Muscle layer of colon (tissue), 2 donors: ENCODE measurements around the gene ECT2.
"Not testable (repeated sequence)": the region's sequence is repeated elsewhere in the genome, so short reads cannot be mapped to it uniquely, and the experiment has no call there.

Experiments used
- H3K27ac ChIP-seq: one replicate; pipeline ENCODE4 v1.7.0; 2013; ENCODE audit warnings: low read depth, mild to moderate bottlenecking, low read length, moderate library complexity
- H3K27me3 ChIP-seq, 2 donors: one replicate each; pipeline ENCODE4 v1.7.0; 2013; ENCODE audit warnings: low read length in 2 of 2, mild to moderate bottlenecking in 2 of 2; ENCODE audit not compliant: insufficient read depth in 2 of 2, control insufficient read depth in 1 of 2
- H3K36me3 ChIP-seq: one replicate; pipeline ENCODE4 v1.7.0; 2013; ENCODE audit warnings: mild to moderate bottlenecking, low read length; ENCODE audit not compliant: insufficient read depth
- H3K4me1 ChIP-seq: one replicate; pipeline ENCODE4 v1.7.0; 2013; ENCODE audit warnings: mild to moderate bottlenecking, low read length; ENCODE audit not compliant: insufficient read depth
- H3K4me3 ChIP-seq, 2 donors: one replicate each; pipeline ENCODE4 v1.7.0; 2013; ENCODE audit warnings: low read length in 2 of 2, low read depth in 1 of 2, mild to moderate bottlenecking in 1 of 2, moderate library complexity in 1 of 2
- H3K9ac ChIP-seq: one replicate; pipeline ENCODE4 v1.7.0; 2013; ENCODE audit warnings: low read length
- H3K9me3 ChIP-seq: one replicate; pipeline ENCODE4 v1.7.0; 2013; ENCODE audit warnings: mild to moderate bottlenecking, low read length
- donor health status: abdominal sarcoma.
- donor health status: Adenocarcinoma of cecum.

The ECT2 gene

DNA sequence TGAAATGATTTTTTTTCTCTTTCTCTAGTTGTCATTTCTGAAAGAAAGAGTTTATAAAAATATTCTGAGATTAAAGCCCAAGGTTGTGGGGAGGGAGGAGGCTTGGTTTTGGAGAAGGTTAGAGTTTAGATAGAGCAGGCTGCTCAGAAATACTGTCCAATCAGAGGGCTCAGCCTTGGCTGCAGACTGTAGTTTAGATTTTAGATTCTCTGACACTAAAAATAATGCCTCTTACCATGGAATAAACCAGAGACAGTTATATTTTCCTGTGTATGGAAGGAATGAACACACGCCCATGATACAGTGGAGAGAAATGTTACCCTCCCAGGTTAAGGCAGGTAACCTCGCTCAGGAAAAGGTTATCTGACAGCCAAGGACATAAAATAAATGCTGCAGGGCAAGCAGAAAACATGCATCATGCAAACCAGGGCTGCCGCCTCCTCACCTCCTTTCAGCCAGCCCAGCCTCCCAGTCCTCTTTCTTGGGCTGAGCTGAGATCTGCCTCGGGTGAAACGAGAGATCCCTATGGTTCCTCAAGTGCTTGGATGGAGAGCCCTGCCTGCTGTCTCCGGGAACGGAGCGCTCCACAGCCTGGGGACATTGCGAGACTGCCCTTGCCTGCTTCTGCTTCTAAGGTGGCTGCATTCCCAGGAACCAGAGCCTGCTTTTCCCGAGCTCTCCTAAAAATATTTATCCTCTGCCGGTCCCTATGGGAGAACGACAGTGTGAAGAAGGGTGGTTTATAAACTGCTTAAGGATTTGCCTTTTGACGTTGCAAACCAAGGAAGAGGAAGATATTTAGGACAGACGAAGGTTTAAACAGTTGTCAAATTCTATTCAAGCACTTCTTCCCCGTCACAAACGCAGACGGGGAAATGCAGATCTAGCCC lies 40.5 kb upstream of the ECT2 start:
- Histone ChIP-seq H3K27ac (peak overlapping the region; percentile 70), H3K4me3 (peak overlapping the region; percentile 40 to 89), H3K9me3 (no peaks in the 10 kb centered on the region), H3K9ac (peak overlapping the region; percentile 45), H3K36me3 (no peaks in the 10 kb centered on the region), H3K4me1 (peaks cover 9% of the 10 kb centered on the region), H3K27me3 (no peaks in the 10 kb centered on the region)

- Histone ChIP-seq H3K27ac (peak within 1 kb of the TSS; percentile 70), H3K36me3 (no peaks in the 10 kb centered on the region), H3K27me3 (no peaks in the 10 kb centered on the region), H3K9me3 (no peaks in the 10 kb centered on the region), H3K4me1 (peaks cover 9% of the 10 kb centered on the region), H3K4me3 (peak within 1 kb of the TSS; percentile 40 to 89), H3K9ac (peak within 1 kb of the TSS; percentile 45)
Observed at GRCh38 chr3:172710664-172711453, 39.7 kb upstream of the ECT2 start, which contains the start of gene NCEH1. Gene NCEH1, minus strand, starts transcription at chr3:172711067. Its CDS starts 83 bp downstream, at chr3:172710984.

- no peaks in the 10 kb centered on the region for H3K36me3 ChIP-seq
- H3K27ac ChIP-seq = peak overlapping the region; percentile 70
- peak overlapping the region; percentile 40 to 89 for H3K4me3 ChIP-seq
- peaks cover 9% of the 10 kb centered on the region for H3K4me1 ChIP-seq
- H3K9me3 ChIP-seq = no peaks in the 10 kb centered on the region
- H3K27me3 ChIP-seq = no peaks in the 10 kb centered on the region
- no peak overlapping the region for H3K9ac ChIP-seq
Observed at GRCh38 chr3:172711454-172711795, 39.1 kb upstream of the ECT2 start.

DNA sequence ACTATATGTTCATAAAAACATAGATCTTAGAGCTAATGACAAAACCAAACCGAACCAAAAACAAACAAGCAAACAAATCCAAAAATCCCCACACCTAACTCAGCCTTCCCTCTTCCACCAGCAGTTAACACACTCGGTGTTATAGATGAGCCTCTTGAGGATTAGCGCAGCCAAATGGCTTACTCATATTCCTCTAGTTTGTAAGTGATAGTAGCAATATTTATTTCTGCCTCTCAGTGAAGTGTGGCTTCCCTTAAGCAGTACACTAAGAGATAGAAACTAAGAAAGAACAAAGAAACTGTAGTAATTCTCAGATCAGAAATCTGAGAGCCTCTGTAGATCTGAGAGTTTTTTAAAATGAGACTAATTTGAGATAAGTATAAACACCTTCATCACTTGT lies 37.2 kb upstream of the ECT2 start:
- H3K27me3 ChIP-seq = no peaks in the 10 kb centered on the region
- H3K4me1 ChIP-seq = peaks cover 9% of the 10 kb centered on the region
- no peak overlapping the region for H3K4me3 ChIP-seq
- H3K36me3 ChIP-seq = no peaks in the 10 kb centered on the region
- no peaks in the 10 kb centered on the region for H3K9me3 ChIP-seq
- H3K9ac ChIP-seq = no peak overlapping the region
- no peak overlapping the region for H3K27ac ChIP-seq

DNA sequence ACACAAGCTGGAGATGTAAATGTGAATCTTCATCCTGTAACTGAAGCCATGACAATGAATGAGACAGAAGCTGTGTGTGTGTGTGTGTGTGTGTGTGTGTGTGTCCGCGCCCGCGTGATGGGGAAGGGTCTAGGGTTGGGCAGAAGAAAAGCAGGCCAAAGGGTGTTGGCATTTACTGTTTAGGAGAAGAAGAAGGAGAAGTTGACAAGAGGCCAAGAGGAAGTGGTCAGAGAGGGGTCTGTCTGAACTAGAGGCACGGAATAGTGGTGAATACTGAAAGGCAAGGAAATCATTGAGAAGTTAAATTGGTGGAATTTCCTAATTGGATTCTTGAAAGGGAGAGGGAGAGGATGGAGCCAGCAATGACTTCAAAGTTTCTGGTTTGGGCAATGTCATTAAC lies 34.0 kb upstream of the ECT2 start:
- H3K9ac ChIP-seq = no peak overlapping the region
- no peaks in the 10 kb centered on the region for H3K9me3 ChIP-seq
- H3K4me3 ChIP-seq = no peak overlapping the region
- H3K4me1 ChIP-seq = no peaks in the 10 kb centered on the region
- H3K27me3 ChIP-seq = no peaks in the 10 kb centered on the region
- no peaks in the 10 kb centered on the region for H3K36me3 ChIP-seq
- H3K27ac ChIP-seq = no peak overlapping the region

GRCh38 chr3:172717493-172718088 lies 32.9 kb upstream of the ECT2 start:
- H3K4me3 ChIP-seq = no peak overlapping the region
- no peaks in the 10 kb centered on the region for H3K27me3 ChIP-seq
- no peaks in the 10 kb centered on the region for H3K4me1 ChIP-seq
- H3K9me3 ChIP-seq = no peaks in the 10 kb centered on the region
- H3K36me3 ChIP-seq = no peaks in the 10 kb centered on the region
- H3K27ac ChIP-seq = no peak overlapping the region
- no peak overlapping the region for H3K9ac ChIP-seq

GRCh38 chr3:172722536-172723040 lies 27.9 kb upstream of the ECT2 start:
- H3K4me3 ChIP-seq, H3K27me3 ChIP-seq, H3K9me3 ChIP-seq, H3K9ac ChIP-seq, H3K27ac ChIP-seq, H3K36me3 ChIP-seq, H3K4me1 ChIP-seq: not testable (repeated sequence)

- no peaks in the 10 kb centered on the region for H3K36me3 ChIP-seq
- H3K9ac ChIP-seq = no peak overlapping the region
- H3K27ac ChIP-seq = no peak overlapping the region
- no peaks in the 10 kb centered on the region for H3K4me1 ChIP-seq
- H3K4me3 ChIP-seq = no peak overlapping the region
- no peaks in the 10 kb centered on the region for H3K9me3 ChIP-seq
- no peaks in the 10 kb centered on the region for H3K27me3 ChIP-seq
Observed at GRCh38 chr3:172726380-172726779, 24.1 kb upstream of the ECT2 start.

GRCh38 chr3:172735014-172735413 lies 15.5 kb upstream of the ECT2 start:
- Histone ChIP-seq H3K27ac (no peak overlapping the region), H3K4me1 (no peaks in the 10 kb centered on the region), H3K9ac (no peak overlapping the region), H3K36me3 (no peaks in the 10 kb centered on the region), H3K4me3 (no peak overlapping the region), H3K27me3 (no peaks in the 10 kb centered on the region), H3K9me3 (no peaks in the 10 kb centered on the region)

- H3K9me3 ChIP-seq = no peaks in the 10 kb centered on the region
- H3K36me3 ChIP-seq = no peaks in the 10 kb centered on the region
- H3K9ac ChIP-seq = no peak overlapping the region
- H3K4me3 ChIP-seq = no peak overlapping the region
- H3K27ac ChIP-seq = no peak overlapping the region
- H3K4me1 ChIP-seq = no peaks in the 10 kb centered on the region
- H3K27me3 ChIP-seq = no peaks in the 10 kb centered on the region
Observed at GRCh38 chr3:172739462-172739861, 11.1 kb upstream of the ECT2 start.

DNA sequence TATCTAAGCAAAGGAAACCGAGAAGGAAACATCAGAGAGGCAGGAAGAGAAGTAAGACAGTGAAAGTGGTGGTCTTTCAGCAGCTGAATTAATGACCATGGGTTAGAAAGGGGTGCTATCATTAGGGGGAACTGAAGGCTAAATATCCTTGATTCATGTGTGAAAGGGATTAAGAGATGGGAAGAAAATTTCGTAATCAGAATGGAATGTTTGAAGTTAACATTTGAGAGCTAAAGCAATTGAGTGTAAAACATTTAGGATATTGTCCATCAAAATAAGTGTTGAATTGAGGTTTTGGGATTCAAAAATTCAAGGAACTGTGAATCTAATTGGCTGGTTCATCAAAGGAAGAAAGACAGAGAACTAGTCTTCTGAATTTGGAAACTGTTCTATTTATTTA lies 4.1 kb upstream of the ECT2 start:
- no peaks in the 10 kb centered on the region for H3K27me3 ChIP-seq
- H3K4me1 ChIP-seq = peaks cover 9% of the 10 kb centered on the region
- no peak overlapping the region for H3K4me3 ChIP-seq
- no peaks in the 10 kb centered on the region for H3K9me3 ChIP-seq
- H3K27ac ChIP-seq = no peak overlapping the region
- H3K9ac ChIP-seq = no peak overlapping the region
- no peaks in the 10 kb centered on the region for H3K36me3 ChIP-seq
